K562 (cell line): ENCODE data around the gene HS3ST2. TPM values are rescaled to one million over a fixed set of nuclear protein-coding genes. Genes with fewer than 3 reads are reported as not detected.

ENCODE experiments used
- ATF1 ChIP-seq, 2 experiments: fragments of 450-650 bp in 1 of 2; IDR thresholded peaks; 2 replicates each; pipeline ENCODE4 v1.6.1; 2016; ENCODE audit warnings: missing compliant biosample characterization in 1 of 2, missing genetic modification characterization in 1 of 2
- BCOR ChIP-seq: fragments of 450-650 bp; IDR thresholded peaks from 2 replicates; pipeline ENCODE4 v1.6.1; 2016
- ETV1 ChIP-seq: fragments of 450-650 bp; conservative IDR thresholded peaks from 2 replicates; pipeline ENCODE4 v1.6.1; 2016; ENCODE audit warnings: missing genetic modification characterization, control low read depth, low read depth, missing compliant biosample characterization
- GABPA ChIP-seq: fragments of 200-800 bp; sonication (Bioruptor generic); conservative IDR thresholded peaks from 2 replicates; pipeline ENCODE4 v1.6.1; 2016; ENCODE audit warnings: low read depth, missing genetic modification characterization, missing compliant biosample characterization
- NFIC ChIP-seq: fragments of 450-650 bp; IDR thresholded peaks from 2 replicates; pipeline ENCODE4 v1.6.1; 2017; ENCODE audit warnings: mild to moderate bottlenecking, inconsistent platforms
- SMARCB1 ChIP-seq: IDR thresholded peaks from 2 replicates; pipeline ENCODE4 v1.6.1; 2011; ENCODE audit warnings: improper control_type of control experiment, low read depth; ENCODE audit not compliant: insufficient read length
- STAT6 ChIP-seq: sonication (generic); formaldehyde crosslinking; IDR thresholded peaks from 2 replicates; pipeline ENCODE4 v1.8.1; 2023; ENCODE audit warnings: mild to moderate bottlenecking, missing genetic modification reagents
- TAF9B ChIP-seq: fragments of 450-650 bp; IDR thresholded peaks from 2 replicates; pipeline ENCODE4 v1.6.1; 2018; ENCODE audit warnings: mild to moderate bottlenecking; ENCODE audit not compliant: partially characterized antibody
- TCF15 ChIP-seq: fragments of 250-450 bp; sonication (Bioruptor Pico); IDR thresholded peaks from 2 replicates; pipeline ENCODE4 v1.8.0; 2022; ENCODE audit warnings: moderate library complexity, mild to moderate bottlenecking, inconsistent platforms
- ZNF175 ChIP-seq: fragments of 200-800 bp; sonication (Bioruptor generic); IDR thresholded peaks from 2 replicates; pipeline ENCODE4 v1.6.1; 2016; ENCODE audit warnings: low read depth, mild to moderate bottlenecking, missing genetic modification characterization, missing compliant biosample characterization
- ZNF23 ChIP-seq: fragments of 250-450 bp; sonication (Bioruptor Pico); IDR thresholded peaks from 2 replicates; pipeline ENCODE4 v1.4.0; 2020; ENCODE audit warnings: mild to moderate bottlenecking
- ZNF280B ChIP-seq: fragments of 250-450 bp; sonication (Bioruptor Pico); IDR thresholded peaks from 2 replicates; pipeline ENCODE4 v1.5.1; 2021; ENCODE audit warnings: mild to moderate bottlenecking
- ZNF318 ChIP-seq, 2 experiments: fragments of 450-650 bp; IDR thresholded peaks; 2 replicates each; pipeline ENCODE4 v1.6.1; 2016; ENCODE audit warnings: mild to moderate bottlenecking in 2 of 2, borderline replicate concordance in 1 of 2, low read depth in 1 of 2, moderate library complexity in 1 of 2
- ZNF75A ChIP-seq: fragments of 450-650 bp; formaldehyde crosslinking; IDR thresholded peaks from 2 replicates; pipeline ENCODE4 v1.4.0; 2020; ENCODE audit warnings: mild to moderate bottlenecking
- polyA plus RNA-seq, 8 experiments: library from polyadenylated mRNA; depleted of rRNA in 4 of 8; stranded (reverse) in 5 of 8; unstranded in 3 of 8; fragments of >200 nt; fragmentation: Nextera tagmentation in 2 of 8; fragmentation: Illumina TruSeq in 1 of 8; extraction: Ambion mirVana in 2 of 8; extraction: Trizol in 1 of 8; gene quantifications; 2 replicates each; pipeline versions ENCODE4 v1.2.1 to v1.2.3, GENCODE V29; 2011 to 2014; ENCODE audit warnings: inconsistent platforms in 1 of 8, missing spikeins in 1 of 8
- total RNA-seq, 7 experiments: library from RNA; depleted of rRNA in 6 of 7; stranded (reverse); fragments of >200 nt in 6 of 7; fragmentation: Illumina TruSeq in 2 of 7; extraction: Trizol in 2 of 7; gene quantifications; 2 replicates each; pipeline versions ENCODE4 v1.2.1 to v1.2.3, GENCODE V29; 2011 to 2021; ENCODE audit warnings: low replicate concordance in 1 of 7

HS3ST2 gene
- total and polyA plus RNA-seq, 9 of the 15 experiments (the other 6 are each of a cell fraction or from before 2014, with no cell fraction given): not detected

- TF ChIP-seq BCOR (peak; percentile 98), ZNF318 (IDR thresholded peaks at IDR 0.05; ENCODE audit: borderline replicate concordance in 1 of 2, low read depth in 1 of 2) (peak in 1 of 2 experiments; percentile 66; a peak in 2 of 4 replicates), STAT6 (CRISPR knock-in tag) (no peak), ZNF75A (CRISPR knock-in tag) (no peak), SMARCB1 (no peak), ATF1 (CRISPR knock-in tag; IDR thresholded peaks at IDR 0.05) (no peak), ATF1 (tag; IDR thresholded peaks at IDR 0.05) (peak; percentile 42), TCF15 (CRISPR knock-in tag) (no peak), ZNF280B (CRISPR knock-in tag) (no peak), ZNF175 (CRISPR knock-in tag) (no peak), ZNF23 (CRISPR knock-in tag) (no peak), NFIC (peak; percentile 88), ETV1 (tag) (0 out of 2 replicates have a peak, but pooled peaks have one; percentile 33), TAF9B (no peak), GABPA (tag) (no peak)
Observed at GRCh38 chr16:22948603-22949368, 134.8 kb downstream of the HS3ST2 start (continued).
